NCI-H2171 (cell line): ENCODE measurements around the gene BMP8B.

Source experiments
- DNase-seq: peaks from one replicate; lab custom pipeline; 2025; lab: John Stamatoyannopoulos, UW

Gene BMP8B

GRCh38 chr1:39758556-39759435 lies 29.9 kb downstream of the BMP8B start:
- DNase-seq, result no peak

GRCh38 chr1:39757501-39757900 lies 31.2 kb downstream of the BMP8B start:
- DNase-seq, result no peak

- DNase-seq, result no peak
Observed at GRCh38 chr1:39755965-39756659, 32.6 kb downstream of the BMP8B start.

GRCh38 chr1:39754906-39755504 lies 33.7 kb downstream of the BMP8B start:
- DNase-seq, result no peak

GRCh38 chr1:39754026-39754570 lies 34.6 kb downstream of the BMP8B start:
- no peak for DNase-seq

GRCh38 chr1:39753132-39754025 lies 35.3 kb downstream of the BMP8B start:
- no peak for DNase-seq

GRCh38 chr1:39752703-39753102 lies 36.0 kb downstream of the BMP8B start:
- no peak for DNase-seq

GRCh38 chr1:39751595-39751994 lies 37.1 kb downstream of the BMP8B start:
- DNase-seq, result no peak

GRCh38 chr1:39745016-39745670 lies 43.5 kb downstream of the BMP8B start:
- no peak for DNase-seq

GRCh38 chr1:39738622-39739366 lies 49.9 kb downstream of the BMP8B start, which contains the start of gene PPIE:
TSS of gene PPIE (plus strand) at chr1:39738882. CDS start at chr1:39738901, 19 bp downstream.
- peak; percentile 91 for DNase-seq

GRCh38 chr1:39737546-39738169 lies 51.0 kb downstream of the BMP8B start:
- DNase-seq, result no peak

GRCh38 chr1:39735731-39736130 lies 52.9 kb downstream of the BMP8B start:
- no peak for DNase-seq

- DNase-seq, result no peak
Observed at GRCh38 chr1:39733161-39733560, 55.5 kb downstream of the BMP8B start.

- DNase-seq, result no peak
Observed at GRCh38 chr1:39732730-39733129, 55.9 kb downstream of the BMP8B start.

- DNase-seq, result no peak
Observed at GRCh38 chr1:39729842-39730241, 58.8 kb downstream of the BMP8B start.

- no peak for DNase-seq
Observed at GRCh38 chr1:39729030-39729429, 59.6 kb downstream of the BMP8B start.

GRCh38 chr1:39727932-39728317 lies 60.7 kb downstream of the BMP8B start:
- DNase-seq, result no peak

GRCh38 chr1:39727221-39727931 lies 61.3 kb downstream of the BMP8B start:
- DNase-seq, result no peak

GRCh38 chr1:39726600-39726999 lies 62.1 kb downstream of the BMP8B start:
- DNase-seq, result no peak
